Thymus (tissue), 11 donors: ENCODE measurements around the gene DHRSX. TPM values are rescaled to one million over a fixed set of nuclear protein-coding genes. Genes with fewer than 3 reads are reported as not detected.
"Not testable (repeated sequence)": the region's sequence is repeated elsewhere in the genome, so short reads cannot be mapped to it uniquely, and the experiment has no call there.

Experiments used
- DNase-seq, 9 donors: peaks; one replicate each; pipeline ENCODE4 v3.0.0-alpha.2; 2013; ENCODE audit warnings: low spot score in 9 of 9, low read depth in 6 of 9, missing footprints in 1 of 9
- H3K27ac ChIP-seq, 2 donors: one replicate each; pipeline ENCODE4 v1.5.1; 2013; ENCODE audit warnings: control low read depth in 1 of 2, low read depth in 1 of 2, low read length in 1 of 2, mild to moderate bottlenecking in 1 of 2, moderate library complexity in 1 of 2
- H3K27me3 ChIP-seq, 2 donors: one replicate each; pipeline ENCODE4 v1.5.1; 2013; ENCODE audit warnings: low read length in 1 of 2; ENCODE audit not compliant: control insufficient read depth in 2 of 2, insufficient read depth in 1 of 2
- H3K36me3 ChIP-seq, 2 donors: one replicate each; pipeline ENCODE4 v1.5.1; 2013; ENCODE audit warnings: low read length in 1 of 2, mild to moderate bottlenecking in 1 of 2, moderate library complexity in 1 of 2; ENCODE audit not compliant: control insufficient read depth in 2 of 2, insufficient read depth in 2 of 2
- H3K4me1 ChIP-seq, 2 donors: one replicate each; pipeline ENCODE4 v1.5.1; 2013; ENCODE audit warnings: low read length in 2 of 2; ENCODE audit not compliant: control insufficient read depth in 2 of 2, insufficient read depth in 2 of 2
- H3K4me3 ChIP-seq, 2 donors: one replicate each; pipeline ENCODE4 v1.5.1; 2013; ENCODE audit warnings: low read length in 2 of 2, control low read depth in 1 of 2, mild to moderate bottlenecking in 1 of 2
- H3K9me3 ChIP-seq, 2 donors: one replicate each; pipeline ENCODE4 v1.5.1; 2013; ENCODE audit warnings: low read length in 1 of 2, mild to moderate bottlenecking in 1 of 2; ENCODE audit not compliant: control insufficient read depth in 2 of 2, insufficient read depth in 1 of 2
- WGBS: extraction: QIAGEN DNeasy Blood & Tissue Kit; methylation state at CpG from one replicate; pipeline ENCODE4 v1.1.7; 2013; 5-methylcytosine and 5-hydroxymethylcytosine counted together
- polyA plus RNA-seq: library from polyadenylated mRNA; stranded (reverse); fragments of 200-250 nt; gene quantifications from one replicate; pipeline ENCODE4 v1.2.3, GENCODE V29; 2013
- total RNA-seq: library from RNA; stranded (reverse); fragments of 120-200 nt; gene quantifications from one replicate; pipeline ENCODE4 v1.2.4, GENCODE V29; 2013
- donor health status: healthy.

DHRSX gene
- total and polyA plus RNA-seq, 2 donors, result 11.2 to 12.2 TPM

DNA sequence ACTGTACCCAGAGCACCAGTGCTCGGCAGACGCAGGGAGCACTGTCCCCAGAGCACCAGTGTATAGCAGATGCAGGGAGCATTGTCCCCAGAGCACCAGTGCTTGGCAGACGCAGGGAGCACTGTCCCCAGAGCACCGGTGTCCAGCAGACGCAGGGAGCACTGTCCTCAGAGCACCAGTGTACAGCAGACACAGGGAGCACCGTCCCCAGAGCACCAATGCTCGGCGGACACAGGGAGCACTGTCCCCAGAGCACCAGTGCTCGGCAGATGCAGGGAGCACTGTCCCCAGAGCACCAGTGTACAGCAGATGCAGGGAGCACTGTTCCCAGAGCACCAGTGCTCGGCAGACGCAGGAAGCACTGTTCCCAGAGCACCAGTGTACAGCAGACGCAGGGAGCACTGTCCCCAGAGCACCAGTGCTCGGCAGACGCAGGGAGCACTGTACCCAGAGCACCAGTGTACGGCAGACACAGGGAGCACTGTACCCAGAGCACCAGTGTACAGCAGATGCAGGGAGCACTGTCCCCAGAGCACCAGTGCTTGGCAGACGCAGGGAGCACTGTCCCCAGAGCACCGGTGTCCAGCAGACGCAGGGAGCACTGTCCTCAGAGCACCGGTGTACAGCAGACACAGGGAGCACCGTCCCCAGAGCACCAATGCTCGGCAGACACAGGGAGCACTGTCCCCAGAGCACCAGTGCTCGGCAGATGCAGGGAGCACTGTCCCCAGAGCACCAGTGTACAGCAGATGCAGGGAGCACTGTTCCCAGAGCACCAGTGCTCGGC is 234.9 kb downstream of the DHRSX start:
- not testable (repeated sequence) for H3K4me1 ChIP-seq, H3K9me3 ChIP-seq, DNase-seq, H3K27ac ChIP-seq, H3K4me3 ChIP-seq, H3K36me3 ChIP-seq, H3K27me3 ChIP-seq
- WGBS, result 97% methylated on average over 23 of the region's 23 CpGs

DNA sequence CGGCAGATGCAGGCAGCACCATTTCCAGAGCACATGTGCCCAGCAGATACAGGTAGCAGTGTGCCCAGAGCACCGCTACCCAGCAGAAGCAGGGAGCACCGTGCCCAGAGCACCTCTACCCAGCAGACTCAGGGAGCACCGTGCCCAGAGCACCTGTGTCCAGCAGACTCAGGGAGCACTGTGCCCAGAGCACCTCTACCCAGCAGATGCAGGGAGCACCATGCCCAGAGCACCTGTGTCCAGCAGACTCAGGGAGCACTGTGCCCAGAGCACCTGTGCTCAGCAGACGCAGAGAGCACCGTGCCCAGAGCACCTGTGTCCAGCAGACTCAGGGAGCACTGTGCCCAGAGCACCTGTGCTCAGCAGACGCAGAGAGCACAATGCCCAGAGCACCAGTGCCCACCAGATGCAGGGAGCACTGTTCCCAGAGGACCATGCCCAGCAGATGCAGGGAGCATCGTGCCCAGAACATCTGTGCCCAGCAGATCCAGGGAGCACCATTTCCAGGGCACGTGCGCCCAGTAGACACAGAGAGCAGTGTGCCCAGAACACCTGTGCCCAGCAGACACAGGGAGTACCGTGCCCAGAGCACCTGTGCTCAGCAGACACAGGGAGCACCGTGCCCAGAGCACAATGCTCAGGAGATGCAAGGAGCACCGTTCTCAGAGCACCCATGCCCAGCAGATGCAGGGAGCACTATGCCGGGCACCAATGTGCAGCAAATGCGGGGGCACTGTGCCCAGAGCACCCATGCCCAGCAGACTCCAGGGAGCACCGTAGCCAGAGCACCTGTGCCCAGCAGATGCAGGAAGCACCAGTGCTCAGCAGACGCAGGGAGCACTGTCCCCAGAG is 236.4 kb downstream of the DHRSX start:
- DNase-seq, result peak in 1 of 9 donors; percentile 20
- WGBS, result 98% methylated on average over 17 of the region's 17 CpGs
- no peak overlapping the region for H3K4me3 ChIP-seq
- no peaks in the 10 kb centered on the region for H3K4me1 ChIP-seq
- no peaks in the 10 kb centered on the region for H3K27me3 ChIP-seq
- no peaks in the 10 kb centered on the region for H3K9me3 ChIP-seq
- no peak overlapping the region for H3K27ac ChIP-seq
- peaks cover 0 to 9% of the 10 kb centered on the region in 2 donors for H3K36me3 ChIP-seq

DNA sequence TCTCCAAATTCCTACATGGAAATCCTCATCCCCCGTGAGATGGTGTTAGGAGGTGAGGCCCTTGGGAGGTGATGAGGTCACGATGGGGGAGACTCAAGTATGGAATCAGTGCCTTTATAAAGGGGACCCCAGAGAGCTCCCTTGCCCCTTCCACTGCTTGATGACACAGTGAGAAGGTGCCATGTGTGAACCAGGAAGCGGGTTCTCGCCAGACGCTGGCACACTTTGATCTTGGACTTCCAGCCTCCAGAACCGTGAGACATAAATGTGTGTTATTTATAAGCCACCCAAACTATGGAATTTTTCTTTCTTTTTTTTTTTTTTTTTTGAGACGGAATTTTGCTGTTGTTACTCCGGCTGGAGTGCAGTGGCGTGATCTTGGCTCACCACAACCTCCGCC is 237.6 kb downstream of the DHRSX start:
- H3K27ac ChIP-seq, result no peak overlapping the region
- H3K36me3 ChIP-seq, result peaks cover 0 to 9% of the 10 kb centered on the region in 2 donors
- DNase-seq, result no peak
- H3K4me3 ChIP-seq, result no peak overlapping the region
- H3K9me3 ChIP-seq, result no peaks in the 10 kb centered on the region
- H3K27me3 ChIP-seq, result no peaks in the 10 kb centered on the region
- H3K4me1 ChIP-seq, result no peaks in the 10 kb centered on the region
- WGBS, result 95% methylated on average over 10 of the region's 10 CpGs

DNA sequence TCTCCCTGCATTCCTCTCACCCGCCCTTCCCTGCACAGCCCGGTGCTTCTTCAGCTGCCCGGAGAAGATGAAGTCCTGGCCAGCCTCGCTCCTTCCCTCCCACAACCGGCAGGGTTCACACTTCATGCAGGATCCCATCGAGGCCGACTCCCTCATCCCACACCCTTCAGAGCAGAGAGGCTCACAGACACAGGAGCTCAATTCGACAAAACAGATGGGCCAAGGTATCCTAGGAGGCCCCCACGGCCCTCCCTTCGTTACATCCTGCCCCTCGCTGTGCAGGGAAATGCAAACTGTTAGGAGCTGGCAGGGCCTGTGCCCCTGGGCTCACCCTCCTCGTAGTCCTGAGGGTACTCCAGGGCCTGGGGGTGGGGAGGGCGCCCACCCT is 238.1 kb downstream of the DHRSX start:
- H3K9me3 ChIP-seq, result no peaks in the 10 kb centered on the region
- no peaks in the 10 kb centered on the region for H3K4me1 ChIP-seq
- no peaks in the 10 kb centered on the region for H3K27me3 ChIP-seq
- H3K4me3 ChIP-seq, result no peak overlapping the region
- 93% methylated on average over 13 of the region's 13 CpGs for WGBS
- DNase-seq, result no peak
- H3K27ac ChIP-seq, result no peak overlapping the region
- peaks cover 0 to 9% of the 10 kb centered on the region in 2 donors for H3K36me3 ChIP-seq

DNA sequence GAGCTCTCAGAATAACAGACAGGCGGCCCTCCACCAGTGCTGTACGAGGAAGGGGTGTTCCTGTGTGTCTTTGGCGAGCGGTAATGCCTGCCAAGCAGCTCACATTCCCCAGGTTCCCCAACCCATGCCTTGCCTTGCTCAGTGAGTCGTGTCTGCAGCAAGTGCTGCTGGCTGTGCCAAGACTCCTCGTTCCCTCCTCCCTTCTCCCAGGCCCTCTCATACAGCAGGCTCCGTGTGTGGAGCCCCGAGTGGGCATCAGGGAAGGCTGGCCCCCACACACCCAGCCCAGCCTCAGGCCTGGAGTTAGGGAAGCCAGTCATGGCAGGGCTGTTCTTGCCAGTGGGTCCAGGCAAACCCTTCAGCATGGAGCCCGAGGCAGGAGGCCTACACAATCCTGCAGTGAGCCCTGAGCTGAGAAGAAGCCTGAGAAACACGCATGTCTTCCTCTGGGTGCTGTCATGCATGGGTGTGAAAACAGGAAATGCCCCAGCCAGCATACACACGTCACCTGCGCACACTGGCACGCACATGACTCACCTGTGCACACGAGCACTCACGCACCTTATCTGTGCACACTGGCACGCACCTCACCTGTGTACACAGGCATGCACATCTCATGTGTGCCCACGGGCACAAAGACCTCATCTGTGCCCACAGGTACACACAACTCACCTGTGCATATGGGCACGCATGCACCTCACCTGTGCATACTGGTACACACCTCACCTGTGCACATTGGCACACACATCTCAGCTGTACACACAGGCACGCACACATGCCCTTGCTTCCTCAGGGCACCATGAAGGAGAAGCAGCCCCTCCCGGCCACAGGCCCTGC is 238.7 kb downstream of the DHRSX start:
- 95% methylated on average over 20 of the region's 20 CpGs for WGBS
- Histone ChIP-seq H3K9me3 (no peaks in the 10 kb centered on the region), H3K4me1 (no peaks in the 10 kb centered on the region), H3K4me3 (no peak overlapping the region), H3K27ac (peak overlapping the region in 1 of 2 donors; percentile 18), H3K27me3 (no peaks in the 10 kb centered on the region), H3K36me3 (peaks cover 0 to 9% of the 10 kb centered on the region in 2 donors)
- DNase-seq, result no peak

DNA sequence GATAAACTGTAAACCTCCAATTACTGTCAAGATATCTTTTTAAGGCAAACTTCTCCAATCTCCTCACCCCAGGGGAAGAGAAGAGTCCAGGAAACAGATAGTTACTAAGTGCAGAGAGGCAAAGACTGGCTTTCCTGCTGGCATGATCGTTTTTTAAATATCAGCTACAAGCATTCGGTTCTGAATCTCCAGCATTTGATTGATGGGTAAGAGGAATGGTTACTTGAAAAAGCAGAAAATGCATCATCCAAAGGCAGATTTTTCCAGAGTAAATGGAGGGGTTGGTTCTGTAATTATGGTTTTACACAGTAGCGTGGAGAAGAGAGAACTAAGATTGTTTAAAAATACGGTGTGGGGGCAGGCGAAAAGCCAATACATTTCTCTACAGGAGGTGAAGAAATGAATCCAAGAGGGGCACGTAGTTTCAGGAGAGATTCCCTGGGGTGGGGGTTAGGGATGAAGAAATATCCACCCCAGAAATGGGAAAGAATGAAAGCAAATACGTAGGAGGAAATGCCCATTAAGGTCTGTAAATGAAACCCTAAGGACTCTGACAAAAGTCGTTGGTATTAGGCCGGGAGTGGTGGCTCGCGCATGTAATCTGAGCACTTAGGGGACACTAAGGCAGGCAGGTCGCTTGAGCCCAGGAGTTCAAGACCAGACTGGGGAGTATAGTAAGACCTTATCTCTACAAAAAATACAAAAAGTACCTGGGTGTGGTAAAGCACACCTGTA is 248.3 kb downstream of the DHRSX start:
- no peak for DNase-seq
- Histone ChIP-seq H3K4me1 (no peaks in the 10 kb centered on the region), H3K27me3 (no peaks in the 10 kb centered on the region), H3K9me3 (peaks cover 2 to 8% of the 10 kb centered on the region in 2 donors), H3K27ac (no peak overlapping the region), H3K36me3 (no peaks in the 10 kb centered on the region), H3K4me3 (no peak overlapping the region)
- WGBS, result 95% methylated on average over 12 of the region's 12 CpGs

DNA sequence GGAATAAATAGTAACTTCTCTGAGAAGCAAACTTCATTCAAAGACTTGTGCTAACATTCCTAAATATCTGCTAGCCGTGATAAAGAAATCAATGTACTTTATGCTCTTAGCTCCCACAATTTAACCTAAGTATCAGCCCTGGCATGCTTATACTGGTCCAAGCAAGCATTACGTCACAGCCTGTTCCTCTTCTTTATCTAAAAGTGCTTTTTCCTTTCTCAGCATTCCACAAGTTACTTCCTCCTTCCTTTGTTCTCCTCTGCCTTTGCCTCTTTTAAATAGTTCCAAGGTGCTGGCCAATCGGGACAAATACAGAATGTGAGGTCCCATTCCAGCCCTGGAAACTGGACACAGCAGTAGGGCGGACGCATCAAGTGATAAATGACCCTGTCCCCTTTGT is 249.6 kb downstream of the DHRSX start:
- H3K27me3 ChIP-seq, result no peaks in the 10 kb centered on the region
- H3K9me3 ChIP-seq, result peaks cover 2 to 8% of the 10 kb centered on the region in 2 donors
- no peak overlapping the region for H3K27ac ChIP-seq
- 94% methylated on average over 5 of the region's 5 CpGs for WGBS
- H3K4me3 ChIP-seq, result no peak overlapping the region
- H3K36me3 ChIP-seq, result no peaks in the 10 kb centered on the region
- H3K4me1 ChIP-seq, result no peaks in the 10 kb centered on the region
- DNase-seq, result no peak

DNA sequence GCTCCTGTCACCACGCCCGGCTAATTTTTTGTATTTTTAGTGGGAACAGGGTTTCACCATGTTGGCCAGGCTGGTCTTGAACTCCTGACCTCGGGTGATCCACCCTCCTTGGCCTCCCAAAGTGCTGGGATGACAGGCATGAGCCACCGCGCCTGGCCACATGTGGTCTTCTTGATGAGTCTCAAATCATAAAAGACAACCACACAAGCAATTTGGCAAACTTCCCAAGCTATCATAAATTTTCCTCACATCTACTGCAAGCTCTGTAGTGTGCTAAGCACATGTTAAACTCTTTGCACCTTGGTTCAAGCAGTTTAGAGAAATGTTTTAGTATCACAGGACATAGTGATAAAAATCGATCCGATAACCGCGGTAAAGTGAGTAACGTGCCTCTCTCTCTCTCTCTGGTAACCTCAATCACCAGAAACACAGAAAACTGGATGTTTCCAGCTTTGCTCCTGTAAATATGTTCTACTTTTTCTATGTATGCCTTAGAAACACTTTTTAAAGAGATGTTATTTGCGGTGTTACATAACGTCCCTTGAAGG is 256.8 kb downstream of the DHRSX start:
- 87% methylated on average over 12 of the region's 12 CpGs for WGBS
- no peak for DNase-seq
- no peak overlapping the region for H3K4me3 ChIP-seq

More for the DNA sequence above, 256.8 kb downstream of the DHRSX start:
- no peak overlapping the region for H3K27ac ChIP-seq
- no peaks in the 10 kb centered on the region for H3K4me1 ChIP-seq
- no peaks in the 10 kb centered on the region for H3K9me3 ChIP-seq
- H3K36me3 ChIP-seq, result peaks cover 0 to 5% of the 10 kb centered on the region in 2 donors
- H3K27me3 ChIP-seq, result no peaks in the 10 kb centered on the region
